Bronchial epithelial cell (primary cell): Measurements from ENCODE around the gene MAML1. TPM values are rescaled to one million over a fixed set of nuclear protein-coding genes. Genes with fewer than 3 reads are reported as not detected.

Experiments
- DNase-seq: peaks from one replicate; pipeline ENCODE4 v3.0.0-alpha.2; 2010; ENCODE audit warnings: low read depth
- FAIRE-seq: peaks from 2 replicates; lab custom pipeline; 2011; peaks lifted over from hg19 to GRCh38; lab: Jason Lieb, UNC
- H3K27me3 ChIP-seq: 2 replicates; pipeline ENCODE4 v1.5.1; 2011; ENCODE audit warnings: low read length; ENCODE audit not compliant: control insufficient read depth, insufficient read depth
- H3K36me3 ChIP-seq: 2 replicates; pipeline ENCODE4 v1.5.1; 2011; ENCODE audit warnings: low read length; ENCODE audit not compliant: control insufficient read depth, insufficient read depth
- H3K4me3 ChIP-seq: 2 replicates; pipeline ENCODE4 v1.5.1; 2011; ENCODE audit warnings: mild to moderate bottlenecking, low read depth, low read length, control low read depth
- total RNA-seq: library from RNA; depleted of rRNA; stranded (reverse); fragments of >200 nt; gene quantifications from 2 replicates; pipeline ENCODE4 v1.2.1, GENCODE V29; 2014
- TF ChIP-seq, protein P1 (sequence below): IDR thresholded peaks from 2 replicates; pipeline ENCODE4 v1.5.1; 2011; ENCODE audit warnings: mild to moderate bottlenecking, moderate library complexity, low read length, control low read depth, inconsistent platforms; ENCODE audit not compliant: insufficient read depth, severe bottlenecking

The MAML1 gene
- total RNA-seq, 1 donor from 2014 or later, result 4.2 TPM

DNA sequence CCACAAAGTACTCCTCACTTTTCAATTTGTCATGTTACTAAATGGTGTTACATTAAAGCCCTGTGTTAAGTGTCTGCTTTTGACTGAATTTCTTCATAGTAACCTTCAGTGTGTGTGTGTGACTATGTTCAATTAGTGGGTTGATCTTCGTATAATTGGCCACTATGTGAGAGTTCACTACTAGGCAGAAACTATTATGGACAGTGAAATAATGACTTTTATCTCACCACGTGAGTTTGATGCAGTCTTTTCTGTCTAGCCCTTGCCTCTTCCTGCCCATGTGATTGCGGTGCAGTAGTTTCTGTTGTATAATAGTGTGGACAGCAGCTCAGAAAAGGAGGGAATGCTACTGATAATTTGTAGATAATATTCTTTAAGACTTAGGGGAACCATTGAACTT, 1.8 kb upstream of the MAML1 start:
- Histone ChIP-seq H3K36me3 (peaks cover 11% of the 10 kb centered on the region), H3K27me3 (no peaks in the 10 kb centered on the region), H3K4me3 (no peak overlapping the region)
- FAIRE-seq, result no peak
- no peak for DNase-seq
- TF ChIP-seq, protein P1, sequence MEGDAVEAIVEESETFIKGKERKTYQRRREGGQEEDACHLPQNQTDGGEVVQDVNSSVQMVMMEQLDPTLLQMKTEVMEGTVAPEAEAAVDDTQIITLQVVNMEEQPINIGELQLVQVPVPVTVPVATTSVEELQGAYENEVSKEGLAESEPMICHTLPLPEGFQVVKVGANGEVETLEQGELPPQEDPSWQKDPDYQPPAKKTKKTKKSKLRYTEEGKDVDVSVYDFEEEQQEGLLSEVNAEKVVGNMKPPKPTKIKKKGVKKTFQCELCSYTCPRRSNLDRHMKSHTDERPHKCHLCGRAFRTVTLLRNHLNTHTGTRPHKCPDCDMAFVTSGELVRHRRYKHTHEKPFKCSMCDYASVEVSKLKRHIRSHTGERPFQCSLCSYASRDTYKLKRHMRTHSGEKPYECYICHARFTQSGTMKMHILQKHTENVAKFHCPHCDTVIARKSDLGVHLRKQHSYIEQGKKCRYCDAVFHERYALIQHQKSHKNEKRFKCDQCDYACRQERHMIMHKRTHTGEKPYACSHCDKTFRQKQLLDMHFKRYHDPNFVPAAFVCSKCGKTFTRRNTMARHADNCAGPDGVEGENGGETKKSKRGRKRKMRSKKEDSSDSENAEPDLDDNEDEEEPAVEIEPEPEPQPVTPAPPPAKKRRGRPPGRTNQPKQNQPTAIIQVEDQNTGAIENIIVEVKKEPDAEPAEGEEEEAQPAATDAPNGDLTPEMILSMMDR, result no peak

DNA sequence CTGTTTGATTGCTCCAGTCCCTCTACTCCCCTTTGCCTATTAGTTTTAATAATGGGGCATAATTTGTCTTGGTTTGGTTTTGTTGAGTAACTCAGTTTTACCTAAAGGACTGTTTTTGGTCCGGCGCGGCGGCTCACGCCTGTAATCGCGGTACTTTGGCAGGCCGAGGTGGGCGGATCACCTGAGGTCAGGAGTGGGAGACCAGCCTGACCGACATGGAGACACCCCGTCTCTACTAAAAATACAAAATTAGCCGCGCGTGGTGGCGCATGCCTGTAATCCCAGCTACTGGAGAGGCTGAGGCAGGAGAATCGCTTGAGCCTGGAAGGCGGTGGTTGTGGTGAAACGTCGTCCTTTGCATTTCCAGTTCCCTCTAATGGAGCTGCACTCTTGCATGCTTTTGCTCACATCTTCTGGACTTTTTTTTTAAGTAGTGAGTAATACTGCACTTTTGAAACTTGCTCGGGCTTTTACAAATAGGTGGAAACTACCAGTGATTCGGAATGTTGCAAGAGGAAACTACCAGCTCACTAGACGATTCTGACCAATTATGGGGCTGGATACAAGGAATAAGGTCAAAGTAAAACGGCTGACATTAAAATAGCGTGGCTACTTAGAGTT, 721 bp upstream of the MAML1 start:
- Histone ChIP-seq H3K36me3 (peaks cover 9% of the 10 kb centered on the region), H3K27me3 (no peaks in the 10 kb centered on the region), H3K4me3 (peak overlapping the region; percentile 54)
- DNase-seq, result peak; percentile 95
- TF ChIP-seq, protein P1, result no peak
- FAIRE-seq, result no peak

DNA sequence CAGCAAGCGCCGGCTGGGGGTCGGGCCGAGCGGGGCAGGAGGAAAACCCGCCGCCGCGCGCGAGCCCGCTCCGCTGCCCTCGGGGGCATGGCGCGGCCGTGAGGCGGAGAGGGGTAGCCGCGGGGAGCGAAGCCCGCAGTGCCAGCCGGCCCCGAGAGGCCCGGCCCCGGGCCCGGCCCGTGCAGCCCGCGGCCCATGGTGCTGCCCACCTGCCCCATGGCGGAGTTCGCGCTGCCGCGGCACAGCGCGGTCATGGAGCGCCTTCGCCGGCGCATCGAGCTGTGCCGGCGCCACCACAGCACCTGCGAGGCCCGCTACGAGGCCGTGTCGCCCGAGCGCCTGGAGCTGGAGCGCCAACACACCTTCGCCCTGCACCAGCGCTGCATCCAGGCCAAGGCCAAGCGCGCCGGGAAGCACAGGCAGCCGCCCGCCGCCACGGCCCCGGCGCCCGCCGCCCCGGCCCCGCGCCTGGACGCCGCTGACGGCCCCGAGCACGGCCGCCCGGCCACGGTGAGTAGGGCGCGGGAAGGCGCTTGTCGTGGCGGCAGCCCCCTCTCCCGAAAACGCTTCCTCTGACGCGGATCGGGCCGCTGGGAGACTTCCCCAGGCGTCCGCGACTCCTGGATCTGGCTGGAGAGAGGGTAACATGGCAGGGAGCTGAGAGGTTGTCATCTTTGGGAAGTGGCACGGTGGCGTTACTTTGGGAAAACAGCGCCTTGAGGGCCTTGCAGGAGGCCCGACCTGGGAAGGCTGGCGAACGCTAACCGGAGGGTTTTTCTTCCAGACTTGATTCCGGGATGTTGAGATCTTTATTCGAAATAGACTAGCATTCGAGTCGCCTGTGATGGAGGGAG, 523 bp downstream of the MAML1 start:
- peaks cover 7% of the 10 kb centered on the region for H3K36me3 ChIP-seq
- H3K4me3 ChIP-seq, result peak overlapping the region; percentile 54
- H3K27me3 ChIP-seq, result no peaks in the 10 kb centered on the region
- TF ChIP-seq, protein P1, result no peak
- no peak for FAIRE-seq
- peak; percentile 30 for DNase-seq

DNA sequence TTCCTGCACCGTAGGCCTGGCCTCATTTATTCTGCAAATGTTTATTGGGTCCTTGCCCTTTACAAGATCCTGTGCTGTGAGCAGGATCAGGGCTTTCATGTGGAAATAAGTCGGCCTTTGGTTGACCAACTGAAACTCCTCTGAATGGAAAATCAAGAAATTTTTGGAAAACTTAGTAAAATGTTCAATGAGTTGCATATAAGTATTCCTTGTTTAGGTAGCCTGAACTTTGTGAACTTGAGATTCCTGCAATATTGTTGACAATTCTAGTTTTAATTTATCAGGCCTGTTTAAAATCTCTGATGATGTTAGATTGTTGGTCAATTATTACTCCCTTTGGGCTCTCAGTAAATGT, 1.1 kb downstream of the MAML1 start:
- TF ChIP-seq, protein P1, result no peak
- Histone ChIP-seq H3K36me3 (peaks cover 5% of the 10 kb centered on the region), H3K4me3 (peak overlapping the region; percentile 54), H3K27me3 (no peaks in the 10 kb centered on the region)
- no peak for DNase-seq
- no peak for FAIRE-seq

DNA sequence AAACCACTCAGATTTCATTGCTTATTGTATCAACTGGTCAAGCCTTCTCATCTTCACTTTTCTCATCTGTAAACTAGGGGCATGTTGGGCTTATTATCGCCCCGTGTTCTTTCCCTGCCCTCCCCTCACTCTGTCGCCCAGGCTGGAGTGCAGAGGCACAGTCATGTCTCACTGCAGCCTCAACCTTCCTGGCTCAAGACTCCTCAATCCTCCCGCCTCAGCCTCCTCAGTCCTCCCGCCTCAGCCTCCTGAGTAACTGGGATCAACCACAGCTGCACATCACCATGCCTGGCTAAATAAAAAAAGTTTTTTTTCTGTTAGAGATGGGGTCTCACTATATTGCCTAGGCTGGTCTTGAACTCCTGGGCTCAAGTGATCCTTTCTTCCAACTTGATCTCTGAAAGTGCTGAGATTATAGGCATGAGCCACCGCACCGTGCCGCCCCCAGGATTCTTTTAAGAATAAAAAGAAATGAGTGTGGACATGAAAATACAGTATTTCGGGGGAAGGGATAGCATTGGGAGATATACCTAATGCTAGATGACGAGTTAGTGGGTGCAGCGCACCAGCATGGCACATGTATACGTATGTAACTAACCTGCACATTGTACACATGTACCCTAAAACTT, 2.0 kb downstream of the MAML1 start:
- Histone ChIP-seq H3K36me3 (peaks cover 3% of the 10 kb centered on the region), H3K4me3 (peak overlapping the region; percentile 54), H3K27me3 (no peaks in the 10 kb centered on the region)
- TF ChIP-seq, protein P1, result no peak
- DNase-seq (no peak), FAIRE-seq (no peak)
